GM12878 (cell line): ENCODE measurements around the gene C5AR1. TPM values are rescaled to one million over a fixed set of nuclear protein-coding genes. Genes with fewer than 3 reads are reported as not detected.

Source experiments
- ATAC-seq: fragments of 200-7000 bp; cut with Tn5 transposase; 3 replicates; pipeline ENCODE4 v1.9.1; 2020; ENCODE audit warnings: mild to moderate bottlenecking, moderate library complexity
- BruUV-seq: library from RNA; stranded (reverse); fragments of 400-500 nt; replicated peaks from 2 replicates; lab custom pipeline; 2021; lab: Mats Ljungman, UMichigan
- CTCF ChIA-PET: fragments of 300-600 bp; sonication (Branson Sonifier 250); formaldehyde crosslinking; extraction: SDS; loops from one replicate; lab custom pipeline; 2021; ENCODE audit warnings: inconsistent platforms; lab: Yijun Ruan, JAX
- POLR2A ChIA-PET: fragments of 350-600 bp; formaldehyde crosslinking; extraction: SDS; loops from one replicate; lab custom pipeline; 2021; ENCODE audit warnings: inconsistent platforms; lab: Charles Lee
- RAD21 ChIA-PET: fragments of 300-600 bp; sonication (Branson Sonifier 250); formaldehyde crosslinking; loops from one replicate; lab custom pipeline; 2023; ENCODE audit warnings: antibody characterized with exemption; ENCODE audit not compliant: unreplicated experiment; lab: Charles Lee
- SMC1A ChIA-PET: fragments of 300-600 bp; sonication (Branson Sonifier 250); formaldehyde crosslinking; loops from one replicate; lab custom pipeline; 2023; ENCODE audit not compliant: unreplicated experiment, uncharacterized antibody; lab: Charles Lee
- DNase-seq: peaks from one replicate; pipeline ENCODE4 v3.0.0-alpha.2; 2011; ENCODE audit warnings: low read depth, low spot score
- FAIRE-seq: peaks from 3 replicates; lab custom pipeline; 2011; peaks lifted over from hg19 to GRCh38; lab: Jason Lieb, UNC
- H2AFZ ChIP-seq: 2 replicates; pipeline ENCODE4 v1.6.0; 2011; ENCODE audit warnings: low read depth, low read length, control low read depth; ENCODE audit not compliant: control insufficient read depth
- H3K27ac ChIP-seq: 2 replicates; pipeline ENCODE4 v1.5.1; 2011; ENCODE audit warnings: control low read depth; ENCODE audit not compliant: control insufficient read depth, insufficient read depth
- H3K27me3 ChIP-seq, 2 experiments: replicated peaks in 1 of 2; 2 replicates each; pipeline versions ENCODE4 v1.6.0 to v1.6.1; 2011; ENCODE audit warnings: low read length in 1 of 2; ENCODE audit not compliant: control insufficient read depth in 2 of 2, insufficient read depth in 2 of 2
- H3K36me3 ChIP-seq, 2 experiments: 2 replicates each; pipeline ENCODE4 v1.5.1; 2011; ENCODE audit warnings: low read length in 1 of 2; ENCODE audit not compliant: control insufficient read depth in 2 of 2, insufficient read depth in 2 of 2
- H3K4me1 ChIP-seq: 2 replicates; pipeline ENCODE4 v1.6.1; 2011; ENCODE audit warnings: mild to moderate bottlenecking, low read length, moderate library complexity, mixed read lengths; ENCODE audit not compliant: control insufficient read depth, insufficient read depth
- H3K4me2 ChIP-seq: 2 replicates; pipeline ENCODE4 v1.6.0; 2011; ENCODE audit warnings: control low read depth; ENCODE audit not compliant: control insufficient read depth, insufficient read depth
- H3K4me3 ChIP-seq: fragments of 200-600 bp; sonication (generic); 2 replicates; pipeline ENCODE4 v1.5.1; 2016
- H3K79me2 ChIP-seq: 2 replicates; pipeline ENCODE4 v1.6.0; 2011; ENCODE audit warnings: low read length; ENCODE audit not compliant: control insufficient read depth, insufficient read depth
- H3K9ac ChIP-seq: 2 replicates; pipeline ENCODE4 v1.8.0; 2011; ENCODE audit warnings: low read length, control low read depth, mixed read lengths; ENCODE audit not compliant: control insufficient read depth, insufficient read depth
- H3K9me3 ChIP-seq: replicated peaks from 3 replicates; pipeline ENCODE4 v1.5.1; 2011; ENCODE audit warnings: mild to moderate bottlenecking, low read length; ENCODE audit not compliant: control insufficient read depth, insufficient read depth
- H4K20me1 ChIP-seq: 2 replicates; pipeline ENCODE4 v1.6.0; 2011; ENCODE audit not compliant: control insufficient read depth, insufficient read depth
- BRCA1 ChIP-seq: IDR thresholded peaks from 2 replicates; pipeline ENCODE4 v1.6.1; 2011; ENCODE audit warnings: low read depth, low read length, improper control_type of control experiment
- CEBPB ChIP-seq, 2 experiments: fragments of 150-350 bp in 1 of 2; IDR thresholded peaks; 2 replicates each; pipeline ENCODE4 v1.6.1; 2012 to 2014; ENCODE audit warnings: low read depth in 2 of 2, low read length in 2 of 2, borderline replicate concordance in 1 of 2, inconsistent platforms in 1 of 2
- CREB1 ChIP-seq: IDR thresholded peaks from 2 replicates; pipeline ENCODE4 v1.6.1; 2012; ENCODE audit warnings: low read depth, mild to moderate bottlenecking, inconsistent platforms
- HDAC6 ChIP-seq: fragments of 200-600 bp; sonication (generic); IDR thresholded peaks from one replicate; pipeline ENCODE4 v1.8.0; 2017; ENCODE audit warnings: antibody characterized with exemption; ENCODE audit not compliant: unreplicated experiment
- KLF5 ChIP-seq: fragments of 450-650 bp; IDR thresholded peaks from 2 replicates; pipeline ENCODE4 v1.6.1; 2014; ENCODE audit warnings: mild to moderate bottlenecking; ENCODE audit not compliant: partially characterized antibody
- PKNOX1 ChIP-seq: fragments of 450-650 bp; IDR thresholded peaks from 2 replicates; pipeline ENCODE4 v1.6.1; 2016; ENCODE audit warnings: mild to moderate bottlenecking
- POLR2AphosphoS5 ChIP-seq: IDR thresholded peaks from 2 replicates; pipeline ENCODE4 v1.6.1; 2011; ENCODE audit warnings: mild to moderate bottlenecking, low read length, inconsistent platforms
- TCF3 ChIP-seq: IDR thresholded peaks from 2 replicates; pipeline ENCODE4 v1.6.1; 2012; ENCODE audit warnings: low read depth, mild to moderate bottlenecking, low read length, borderline replicate concordance; ENCODE audit not compliant: insufficient read depth
- WGBS: methylation state at CpG from one replicate; pipeline ENCODE4 v1.1.6; 2016; ENCODE audit warnings: low lambda C conversion rate; ENCODE audit not compliant: insufficient replicate concordance, insufficient coverage; ENCODE audit errors: missing lambda C conversion rate; 5-methylcytosine and 5-hydroxymethylcytosine counted together
- in situ Hi-C: fragments of 300-500 bp; cut with MboI; formaldehyde crosslinking; loops from 9 replicates; pipeline ENCODE4 v1.14.3; 2018; ENCODE audit warnings: mixed read lengths
- intact Hi-C: fragments of 100-400 bp; cut with micrococcal nuclease; formaldehyde crosslinking; loops from one replicate; pipeline ENCODE4 v1.14.2; 2022; ENCODE audit not compliant: unreplicated experiment
- polyA plus RNA-seq, 11 experiments: library from polyadenylated mRNA; depleted of rRNA in 4 of 11; unstranded in 6 of 11; stranded (reverse) in 5 of 11; fragments of >200 nt; fragmentation: Nextera tagmentation in 4 of 11; fragmentation: Illumina TruSeq in 1 of 11; extraction: Ambion mirVana in 4 of 11; extraction: Trizol in 1 of 11; gene quantifications; 1 replicate in 1 of 11; 2 replicates in 10 of 11; pipeline versions ENCODE4 v1.2.1 to v1.2.3, GENCODE V29; 2011 to 2016; ENCODE audit warnings: inconsistent platforms in 2 of 11, missing spikeins in 2 of 11, low read depth in 1 of 11
- total RNA-seq, 4 experiments: library from RNA; depleted of rRNA in 3 of 4; stranded (reverse); fragments of >200 nt in 3 of 4; fragmentation: Illumina TruSeq in 1 of 4; extraction: Trizol in 1 of 4; gene quantifications; 2 replicates each; pipeline versions ENCODE4 v1.2.1 to v1.2.3, GENCODE V29; 2013 to 2021

The C5AR1 gene
- total and polyA plus RNA-seq, 10 of the 15 experiments (the other 5 are each of a cell fraction or from before 2014, with no cell fraction given) = 0.04 to 1.5 (median 0.18) TPM

- TF ChIP-seq CEBPB (IDR thresholded peaks at IDR 0.05; ENCODE audit: borderline replicate concordance in 1 of 2, low read depth in 2 of 2, low read length in 2 of 2) (no peak), HDAC6 (no peak), TCF3 (no peak), POLR2AphosphoS5 (no peak), BRCA1 (no peak)
These were observed 4.2 kb downstream of the C5AR1 start (continued) for GRCh38 chr19:47313754-47314295.

GRCh38 chr19:47315125-47315821, 5.6 kb downstream of the C5AR1 start:
- intact Hi-C loops (no loop called here), in situ Hi-C loops (no loop called here)
- ChIA-PET CTCF (interaction anchor here (1.5 to 4.3 kb wide), 3 partner anchors 10 to 34 kb away, joined by 5 to 20 read pairs (median 10); partner anchors contain the start of gene DHX34), SMC1A (interaction anchor here (1.1 kb wide), 1 partner anchor 76 kb away, joined by 3 read pairs; no protein-coding TSS in a partner anchor), POLR2A (interaction anchor here (0.6 kb wide), 1 partner anchor 775 kb away, joined by 3 read pairs; no protein-coding TSS in a partner anchor), RAD21 (no interaction called here)
- Histone ChIP-seq H3K4me1 (no peaks in the 10 kb centered on the region), H3K4me2 (no peak overlapping the region), H3K27ac (no peak overlapping the region), H3K79me2 (no peaks in the 10 kb centered on the region), H2AFZ (no peak overlapping the region), H3K4me3 (no peak overlapping the region), H3K9me3 (no peaks in the 10 kb centered on the region; the same call in 2 of the 3 replicates), H3K36me3 (no peaks in the 10 kb centered on the region), H3K9ac (no peak overlapping the region), H3K27me3 (no peaks in the 10 kb centered on the region), H4K20me1 (no peaks in the 10 kb centered on the region)
- ATAC-seq = peak; percentile 82
- no peak for DNase-seq
- BruUV-seq = no TSS peak
- TF ChIP-seq KLF5 (no peak), PKNOX1 (peak; percentile 34; the same call in 1 of the 2 replicates), CREB1 (0 out of 2 replicates have a peak, but pooled peaks have one; percentile 30)
- no peak for FAIRE-seq
- 47% methylated on average over 12 of the region's 12 CpGs for WGBS
